Ascending aorta (tissue), 2 donors: Measurements from ENCODE around the gene ATP2B2. TPM values are rescaled to one million over a fixed set of nuclear protein-coding genes. Genes with fewer than 3 reads are reported as not detected.
A peak's percentile ranks its signal among the peaks of the same experiment; 100 is the strongest.

Experiments
- DNase-seq, 2 donors: peaks; one replicate each; pipeline ENCODE4 v3.0.0-alpha.2; 2019; ENCODE audit warnings: low spot score in 2 of 2
- H3K27ac ChIP-seq, 2 donors: fragments of 200-600 bp; sonication (generic); one replicate each; pipeline ENCODE4 v1.5.1; 2016 to 2017; ENCODE audit warnings: mild to moderate bottlenecking in 1 of 2
- H3K27me3 ChIP-seq: fragments of 200-600 bp; sonication (generic); one replicate; pipeline ENCODE4 v1.5.1; 2017
- H3K36me3 ChIP-seq, 2 donors: fragments of 200-600 bp; sonication (generic); one replicate each; pipeline ENCODE4 v1.5.1; 2016
- H3K4me1 ChIP-seq, 2 donors: fragments of 200-600 bp; sonication (generic); one replicate each; pipeline ENCODE4 v1.5.1; 2016 to 2017; ENCODE audit warnings: mild to moderate bottlenecking in 1 of 2
- H3K4me3 ChIP-seq, 2 donors: fragments of 200-600 bp; sonication (generic); one replicate each; pipeline ENCODE4 v1.5.1; 2016 to 2017; ENCODE audit warnings: mild to moderate bottlenecking in 1 of 2
- H3K9me3 ChIP-seq, 2 donors: fragments of 200-600 bp; sonication (generic); one replicate each; pipeline ENCODE4 v1.5.1; 2016
- CTCF ChIP-seq, 3 experiments: fragments of 200-600 bp in 2 of 3; fragments of 450-650 bp in 1 of 3; sonication (generic) in 2 of 3; IDR thresholded peaks; one replicate each; pipeline ENCODE4 v1.5.1; 2016 to 2019; ENCODE audit warnings: antibody characterized with exemption in 3 of 3, mild to moderate bottlenecking in 1 of 3, moderate library complexity in 1 of 3
- intact Hi-C: fragments of 100-400 bp; cut with DNase I; formaldehyde crosslinking; loops from one replicate; pipeline ENCODE4 v1.15.1; 2023
- total RNA-seq: library from RNA; depleted of rRNA; stranded (reverse); fragments of >200 nt; gene quantifications from one replicate; pipeline ENCODE4 v1.1.0, GENCODE V29; 2016

ATP2B2 gene
- total RNA-seq, 1 donor from 2014 or later = not detected

GRCh38 chr3:10319251-10319650 is 186.1 kb downstream of the ATP2B2 start:
- no peaks in the 10 kb centered on the region for H3K9me3 ChIP-seq
- no peaks in the 10 kb centered on the region for H3K27me3 ChIP-seq
- DNase-seq = no peak
- H3K4me3 ChIP-seq = peak overlapping the region in 1 of 2 donors; percentile 95
- H3K36me3 ChIP-seq = peaks cover 32 to 48% of the 10 kb centered on the region in 2 donors
- peak overlapping the region in 1 of 2 donors; percentile 12 for H3K27ac ChIP-seq
- TF ChIP-seq CTCF (IDR thresholded peaks at IDR 0.05) = no peak
- peaks cover 8 to 14% of the 10 kb centered on the region in 2 donors for H3K4me1 ChIP-seq
- intact Hi-C loops = no loop called here

- DNase-seq = no peak
- no peak for TF ChIP-seq CTCF (IDR thresholded peaks at IDR 0.05)
- Histone ChIP-seq H3K4me3 (no peak overlapping the region), H3K9me3 (no peaks in the 10 kb centered on the region), H3K36me3 (peaks cover 42 to 60% of the 10 kb centered on the region in 2 donors), H3K4me1 (peaks cover 8 to 14% of the 10 kb centered on the region in 2 donors), H3K27me3 (no peaks in the 10 kb centered on the region), H3K27ac (no peak overlapping the region)
- intact Hi-C loops = no loop called here
Measured at GRCh38 chr3:10317961-10318350, 187.4 kb downstream of the ATP2B2 start.

- intact Hi-C loops = no loop called here
- Histone ChIP-seq H3K9me3 (no peaks in the 10 kb centered on the region), H3K27me3 (no peaks in the 10 kb centered on the region), H3K4me1 (peaks cover 8 to 14% of the 10 kb centered on the region in 2 donors), H3K36me3 (peaks cover 46 to 66% of the 10 kb centered on the region in 2 donors), H3K4me3 (no peak overlapping the region), H3K27ac (no peak overlapping the region)
- TF ChIP-seq CTCF (IDR thresholded peaks at IDR 0.05) = no peak
- DNase-seq = no peak
Measured at GRCh38 chr3:10317311-10317960, 187.9 kb downstream of the ATP2B2 start.

- DNase-seq = no peak
- H3K9me3 ChIP-seq = no peaks in the 10 kb centered on the region
- H3K4me3 ChIP-seq = no peak overlapping the region
- TF ChIP-seq CTCF (IDR thresholded peaks at IDR 0.05) = no peak
- H3K27ac ChIP-seq = no peak overlapping the region
- peaks cover 8 to 11% of the 10 kb centered on the region in 2 donors for H3K4me1 ChIP-seq
- intact Hi-C loops = no loop called here
- H3K36me3 ChIP-seq = peaks cover 62 to 81% of the 10 kb centered on the region in 2 donors
- no peaks in the 10 kb centered on the region for H3K27me3 ChIP-seq
Measured at GRCh38 chr3:10315771-10316344, 189.5 kb downstream of the ATP2B2 start.

- Histone ChIP-seq H3K9me3 (no peaks in the 10 kb centered on the region), H3K4me1 (peaks cover 8 to 9% of the 10 kb centered on the region in 2 donors), H3K36me3 (peaks cover 69 to 87% of the 10 kb centered on the region in 2 donors), H3K27ac (no peak overlapping the region), H3K4me3 (no peak overlapping the region), H3K27me3 (no peaks in the 10 kb centered on the region)
- DNase-seq = no peak
- no peak for TF ChIP-seq CTCF (IDR thresholded peaks at IDR 0.05)
- intact Hi-C loops = no loop called here
Measured at GRCh38 chr3:10315101-10315500, 190.3 kb downstream of the ATP2B2 start.
